ENCODE results near the gene YARS1.
A peak's percentile ranks its signal among the peaks of the same experiment; 100 is the strongest.

YARS1 gene

GRCh38 chr1:32775640-32776337 is 41.4 kb downstream of the YARS1 start:
- DNase-seq, result no peak

DNA sequence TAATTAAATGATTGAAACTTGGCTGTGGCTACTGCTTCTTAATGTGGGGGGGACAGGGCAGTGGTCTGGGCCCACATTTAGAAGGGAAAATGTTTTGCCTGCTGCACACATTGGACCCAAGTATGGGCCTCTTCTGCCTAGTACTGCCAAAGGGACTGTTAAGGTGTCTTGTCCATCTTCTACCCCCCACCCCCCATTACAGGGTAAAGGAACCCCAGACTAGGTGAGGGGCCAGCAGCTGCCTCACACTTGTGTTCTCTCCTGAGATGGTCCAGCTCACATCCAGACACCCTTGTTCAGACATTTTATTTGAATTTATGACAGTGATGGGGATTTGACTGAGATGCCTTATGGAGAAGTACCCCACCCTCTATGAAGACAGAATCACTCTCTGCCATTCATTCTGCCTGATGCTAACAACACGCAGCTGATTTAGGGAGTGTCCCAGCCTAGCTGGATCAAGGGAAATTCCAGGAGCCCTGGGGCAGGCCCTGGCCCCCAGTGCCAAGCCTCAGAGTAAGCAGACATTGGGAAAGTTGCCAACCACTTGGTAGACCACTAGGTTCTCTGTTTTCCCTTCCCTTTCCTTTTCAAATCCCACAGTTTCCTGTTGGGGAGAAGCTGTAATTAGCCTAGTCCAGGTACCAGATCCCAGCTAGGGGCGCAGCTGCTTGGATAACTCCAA is 42.1 kb downstream of the YARS1 start:
- no peak for DNase-seq

DNA sequence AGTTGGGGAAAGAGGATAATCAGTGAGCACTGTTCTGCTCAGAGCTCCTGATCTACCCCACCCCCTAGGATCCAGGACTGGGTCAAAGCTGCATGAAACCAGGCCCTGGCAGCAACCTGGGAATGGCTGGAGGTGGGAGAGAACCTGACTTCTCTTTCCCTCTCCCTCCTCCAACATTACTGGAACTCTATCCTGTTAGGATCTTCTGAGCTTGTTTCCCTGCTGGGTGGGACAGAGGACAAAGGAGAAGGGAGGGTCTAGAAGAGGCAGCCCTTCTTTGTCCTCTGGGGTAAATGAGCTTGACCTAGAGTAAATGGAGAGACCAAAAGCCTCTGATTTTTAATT is 42.7 kb downstream of the YARS1 start:
- no peak for DNase-seq

- no peak for DNase-seq
Observed at GRCh38 chr1:32773764-32774463, 43.2 kb downstream of the YARS1 start.

GRCh38 chr1:32773018-32773763 is 44.0 kb downstream of the YARS1 start:
- peak; percentile 73 for DNase-seq

- DNase-seq, result no peak
Observed at GRCh38 chr1:32772281-32773017, 44.7 kb downstream of the YARS1 start.

DNA sequence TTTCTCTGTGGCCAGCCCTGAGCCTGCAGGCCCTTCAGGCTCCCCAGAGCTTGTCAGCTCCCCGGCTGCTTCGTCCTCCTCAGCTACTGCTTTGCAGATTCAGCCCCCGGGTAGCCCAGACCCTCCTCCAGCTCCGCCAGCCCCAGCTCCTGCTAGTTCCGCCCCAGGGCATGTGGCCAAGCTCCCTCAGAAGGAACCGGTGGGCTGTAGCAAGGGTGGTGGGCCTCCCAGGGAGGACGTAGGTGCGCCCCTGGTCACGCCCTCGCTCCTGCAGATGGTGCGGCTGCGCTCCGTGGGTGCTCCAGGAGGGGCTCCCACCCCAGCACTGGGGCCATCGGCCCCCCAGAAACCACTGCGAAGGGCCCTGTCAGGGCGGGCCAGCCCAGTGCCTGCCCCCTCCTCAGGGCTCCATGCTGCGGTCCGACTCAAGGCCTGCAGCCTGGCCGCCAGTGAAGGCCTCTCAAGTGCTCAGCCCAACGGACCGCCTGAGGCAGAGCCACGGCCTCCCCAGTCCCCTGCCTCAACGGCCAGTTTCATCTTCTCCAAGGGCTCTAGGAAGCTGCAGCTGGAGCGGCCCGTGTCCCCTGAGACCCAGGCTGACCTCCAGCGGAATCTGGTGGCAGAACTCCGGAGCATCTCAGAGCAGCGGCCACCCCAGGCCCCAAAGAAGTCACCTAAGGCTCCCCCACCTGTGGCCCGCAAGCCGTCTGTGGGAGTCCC is 45.4 kb downstream of the YARS1 start:
- no peak for DNase-seq

- no peak for DNase-seq
Observed at GRCh38 chr1:32770741-32771548, 46.2 kb downstream of the YARS1 start.

DNA sequence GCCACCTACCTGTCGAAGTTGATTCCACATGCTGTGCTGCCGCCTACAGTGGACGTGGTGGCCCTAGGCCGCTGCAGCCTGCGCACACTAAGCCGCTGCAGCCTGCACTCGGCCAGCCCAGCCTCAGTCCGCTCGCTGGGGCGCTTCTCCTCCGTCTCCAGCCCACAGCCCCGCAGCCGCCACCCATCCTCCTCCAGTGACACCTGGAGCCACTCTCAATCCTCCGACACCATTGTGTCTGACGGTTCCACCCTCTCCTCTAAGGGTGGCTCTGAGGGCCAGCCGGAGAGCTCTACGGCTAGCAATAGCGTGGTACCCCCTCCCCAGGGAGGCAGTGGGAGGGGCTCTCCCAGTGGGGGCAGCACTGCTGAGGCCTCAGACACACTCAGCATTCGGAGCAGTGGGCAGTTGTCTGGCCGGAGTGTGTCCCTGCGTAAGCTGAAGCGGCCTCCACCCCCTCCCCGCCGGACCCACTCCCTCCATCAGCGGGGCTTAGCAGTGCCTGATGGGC is 46.9 kb downstream of the YARS1 start:
- no peak for DNase-seq

- DNase-seq, result no peak
Observed at GRCh38 chr1:32769524-32770220, 47.5 kb downstream of the YARS1 start.

- no peak for DNase-seq
Observed at GRCh38 chr1:32768110-32768850, 48.9 kb downstream of the YARS1 start.

DNA sequence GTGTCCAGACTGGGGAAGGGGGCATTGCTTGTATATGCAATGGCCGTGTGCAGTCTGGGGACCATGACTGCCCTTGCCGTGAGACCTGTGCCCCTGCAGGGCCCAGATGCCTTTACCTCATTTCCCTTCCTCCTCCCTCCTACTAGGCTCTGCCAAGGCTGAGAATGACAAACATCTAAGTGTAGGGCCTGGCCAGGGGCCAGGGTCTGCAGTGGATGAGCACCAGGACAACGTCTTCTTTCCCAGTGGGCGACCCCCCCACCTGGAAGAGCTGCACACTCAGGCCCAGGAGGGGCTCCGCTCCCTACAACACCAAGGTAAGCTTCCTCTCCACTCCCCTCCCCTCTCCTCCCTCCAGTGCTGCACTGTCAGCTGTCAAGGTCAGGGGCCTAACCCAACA is 49.5 kb downstream of the YARS1 start:
- DNase-seq, result no peak

GRCh38 chr1:32767156-32767555 is 50.0 kb downstream of the YARS1 start:
- no peak for DNase-seq

DNA sequence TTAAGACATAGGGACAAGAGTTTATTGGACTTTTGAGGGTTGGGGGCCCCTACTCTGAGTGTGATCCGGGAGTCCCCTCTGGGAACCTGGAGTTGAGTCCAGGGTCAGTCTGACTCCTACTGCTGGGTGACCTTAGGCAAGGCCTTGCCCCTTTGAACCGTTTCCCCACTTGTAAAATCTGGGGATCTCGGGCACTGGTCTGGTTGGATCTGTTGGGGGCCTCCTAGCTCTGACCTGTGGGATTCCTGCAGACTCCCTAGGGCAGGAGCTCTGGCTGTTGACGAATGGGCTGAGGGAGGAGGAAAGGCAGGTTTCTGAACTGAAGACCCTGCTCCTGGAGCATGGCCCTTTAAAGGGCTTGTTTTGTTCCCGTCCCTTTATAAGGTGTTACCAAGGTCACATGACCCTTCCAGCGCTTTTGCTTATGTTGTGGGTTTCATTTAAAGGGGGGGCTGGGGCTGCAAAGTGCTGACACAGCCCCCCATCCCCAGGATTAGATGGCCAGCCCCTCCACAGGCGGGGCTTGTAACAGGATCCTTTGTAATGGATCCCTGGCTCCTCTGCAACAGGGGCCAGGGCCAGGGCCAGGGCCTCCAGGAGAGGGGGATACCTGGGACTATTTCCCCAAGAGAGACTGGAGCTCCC is 50.7 kb downstream of the YARS1 start:
- DNase-seq, result no peak

DNA sequence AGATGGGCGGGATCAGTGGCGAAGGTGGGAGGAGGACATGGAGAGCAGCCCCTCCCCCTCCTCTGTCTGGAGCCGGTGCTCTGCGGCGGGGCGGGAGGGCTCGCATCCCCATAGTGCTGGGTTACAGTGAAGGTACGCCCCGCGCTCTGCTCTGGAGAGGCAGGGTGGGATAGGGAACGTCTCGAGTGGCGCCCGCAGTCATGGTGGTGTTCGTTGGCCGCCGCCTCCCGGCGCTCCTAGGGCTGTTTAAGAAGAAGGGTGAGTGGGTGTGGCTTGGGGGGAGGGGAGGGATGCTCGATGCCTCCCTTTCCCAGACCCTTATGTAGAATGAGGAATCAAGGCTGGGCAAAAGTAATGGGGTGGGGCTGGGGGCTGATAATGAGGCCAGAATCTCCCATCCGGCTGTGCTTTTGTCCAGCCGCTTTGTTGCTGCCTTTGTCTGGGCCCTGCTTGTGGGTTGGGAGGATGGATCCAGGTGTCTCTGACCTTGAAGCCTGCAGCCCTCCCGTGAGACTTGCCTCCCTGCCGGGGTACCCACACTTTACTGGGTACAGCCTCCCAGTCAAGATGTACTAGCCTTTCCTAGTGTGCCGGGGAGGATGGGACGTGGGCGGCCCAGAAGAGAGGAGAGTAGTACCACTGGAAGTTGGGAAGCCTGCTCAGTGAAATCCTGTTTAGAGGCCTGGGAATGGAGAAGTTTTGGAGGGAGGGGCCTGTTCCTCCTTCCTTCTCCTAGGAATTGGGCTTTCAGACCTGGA is 51.4 kb downstream of the YARS1 start:
- no peak for DNase-seq

- no peak for DNase-seq
Observed at GRCh38 chr1:32764826-32765569, 52.2 kb downstream of the YARS1 start.

GRCh38 chr1:32763221-32763620 is 53.9 kb downstream of the YARS1 start:
- DNase-seq, result no peak
